K562 (cell line): ENCODE results near the gene ZNF692. TPM values are rescaled to one million over a fixed set of nuclear protein-coding genes. Genes with fewer than 3 reads are reported as not detected.
A peak's percentile ranks its signal among the peaks of the same experiment; 100 is the strongest.

Source experiments
- CC2D1A ChIP-seq: fragments of 450-650 bp; IDR thresholded peaks from 2 replicates; pipeline ENCODE4 v1.6.1; 2017; ENCODE audit warnings: mild to moderate bottlenecking
- CTCFL ChIP-seq: IDR thresholded peaks from 2 replicates; pipeline ENCODE4 v1.6.1; 2011; ENCODE audit warnings: borderline replicate concordance, low read depth, mild to moderate bottlenecking, moderate library complexity, low read length; ENCODE audit not compliant: insufficient read depth, poor library complexity, severe bottlenecking
- E2F8 ChIP-seq: fragments of 450-650 bp; IDR thresholded peaks from 2 replicates; pipeline ENCODE4 v1.7.1; 2018; ENCODE audit warnings: mild to moderate bottlenecking, low read depth; ENCODE audit not compliant: partially characterized antibody
- IFI16 ChIP-seq: fragments of 250-450 bp; sonication (Bioruptor Pico); IDR thresholded peaks from 2 replicates; pipeline ENCODE4 v2.1.2; 2022; ENCODE audit warnings: mild to moderate bottlenecking, inconsistent platforms
- NCOA1 ChIP-seq: fragments of 450-650 bp; IDR thresholded peaks from 2 replicates; pipeline ENCODE4 v1.6.1; 2016; ENCODE audit warnings: low read depth
- PTBP1 ChIP-seq: fragments of 200-400 bp; formaldehyde crosslinking; IDR thresholded peaks from 2 replicates; pipeline ENCODE4 v1.6.1; 2017; ENCODE audit warnings: low read depth, low read length
- RBFOX2 ChIP-seq: fragments of 200-400 bp; formaldehyde crosslinking; IDR thresholded peaks from 2 replicates; pipeline ENCODE4 v1.6.1; 2017; ENCODE audit warnings: low read depth, mild to moderate bottlenecking, low read length, moderate library complexity
- SP2 ChIP-seq: IDR thresholded peaks from 2 replicates; pipeline ENCODE4 v1.6.1; 2011; ENCODE audit warnings: mild to moderate bottlenecking, low read depth, low read length, moderate library complexity; ENCODE audit not compliant: poor library complexity, severe bottlenecking; ENCODE audit errors: extremely low read depth
- TSHZ1 ChIP-seq: fragments of 250-450 bp; sonication (Bioruptor Pico); IDR thresholded peaks from 2 replicates; pipeline ENCODE4 v1.4.0; 2020; ENCODE audit warnings: mild to moderate bottlenecking, moderate library complexity
- ZNF347 ChIP-seq: fragments of 450-650 bp; formaldehyde crosslinking; IDR thresholded peaks from 2 replicates; pipeline ENCODE4 v1.4.0; 2020; ENCODE audit warnings: low read depth, mild to moderate bottlenecking, moderate library complexity
- ZNF41 ChIP-seq: fragments of 250-450 bp; sonication (Bioruptor Pico); conservative IDR thresholded peaks from 2 replicates; pipeline ENCODE4 v1.4.0; 2020; ENCODE audit warnings: mild to moderate bottlenecking
- ZNF717 ChIP-seq: fragments of 250-450 bp; sonication (Bioruptor Pico); IDR thresholded peaks from 2 replicates; pipeline ENCODE4 v1.5.0; 2021
- polyA plus RNA-seq, 8 experiments: library from polyadenylated mRNA; depleted of rRNA in 4 of 8; stranded (reverse) in 5 of 8; unstranded in 3 of 8; fragments of >200 nt; fragmentation: Nextera tagmentation in 2 of 8; fragmentation: Illumina TruSeq in 1 of 8; extraction: Ambion mirVana in 2 of 8; extraction: Trizol in 1 of 8; gene quantifications; 2 replicates each; pipeline versions ENCODE4 v1.2.1 to v1.2.3, GENCODE V29; 2011 to 2014; ENCODE audit warnings: inconsistent platforms in 1 of 8, missing spikeins in 1 of 8
- total RNA-seq, 7 experiments: library from RNA; depleted of rRNA in 6 of 7; stranded (reverse); fragments of >200 nt in 6 of 7; fragmentation: Illumina TruSeq in 2 of 7; extraction: Trizol in 2 of 7; gene quantifications; 2 replicates each; pipeline versions ENCODE4 v1.2.1 to v1.2.3, GENCODE V29; 2011 to 2021; ENCODE audit warnings: low replicate concordance in 1 of 7

Gene ZNF692
- total and polyA plus RNA-seq, 9 of the 15 experiments (the other 6 are each of a cell fraction or from before 2014, with no cell fraction given): 8.4 to 143 (median 55.9) TPM

- TF ChIP-seq ZNF41 (CRISPR knock-in tag) (no peak), IFI16 (CRISPR knock-in tag) (no peak), TSHZ1 (CRISPR knock-in tag) (no peak), CTCFL (peak; percentile 83), ZNF717 (CRISPR knock-in tag) (no peak), NCOA1 (no peak), E2F8 (no peak), CC2D1A (no peak), ZNF347 (CRISPR knock-in tag) (no peak), SP2 (no peak), RBFOX2 (peak; percentile 80), PTBP1 (no peak)
Measured at GRCh38 chr1:248858096-248858890, 592 bp downstream of the ZNF692 start (continued).
